ENCODE data around the gene SYPL2.

- no peak for TF ChIP-seq POLR2A (IDR thresholded peaks at IDR 0.05)
- no peak for TF ChIP-seq CTCF (IDR thresholded peaks at IDR 0.05)
Observed at GRCh38 chr1:109432336-109432735, 34.0 kb upstream of the SYPL2 start.

Data from testis (tissue), 2 donors.